ENCODE results near the gene RPL37. TPM values are rescaled to one million over a fixed set of nuclear protein-coding genes. Genes with fewer than 3 reads are reported as not detected.
"Not testable (repeated sequence)": the region's sequence is repeated elsewhere in the genome, so short reads cannot be mapped to it uniquely, and the experiment has no call there.

RPL37 gene
- total and polyA plus RNA-seq, 7 donors = 120 to 2,184 (median 170) TPM

DNA sequence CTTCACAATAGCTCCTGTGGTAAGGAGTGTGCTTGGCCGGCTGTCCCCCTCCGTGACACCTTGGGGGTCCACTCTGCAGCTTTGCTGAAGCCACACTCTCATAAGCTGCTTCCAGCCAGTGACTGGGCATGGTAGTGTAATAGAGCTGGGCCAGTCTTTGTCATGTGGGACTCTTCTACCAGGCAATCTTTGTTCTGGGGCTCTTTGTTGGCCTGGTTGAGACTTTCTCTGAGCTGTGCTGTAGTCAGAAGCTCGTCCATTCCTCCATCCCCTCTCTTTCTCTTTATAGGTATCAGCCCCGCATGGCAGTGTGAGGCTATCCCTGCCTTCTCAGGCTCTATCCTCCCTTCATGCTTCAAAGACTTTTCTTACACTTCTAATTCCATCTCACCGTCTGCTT is 31.8 kb upstream of the RPL37 start:
- intact Hi-C loops (cut with DNase I) = no loop called here
- H3K4me3 ChIP-seq = no peak overlapping the region
- H3K27ac ChIP-seq = no peak overlapping the region
- no peak for DNase-seq
- TF ChIP-seq EP300 (IDR thresholded peaks at IDR 0.05) (no peak), POLR2A (IDR thresholded peaks at IDR 0.05) (no peak), POLR2AphosphoS5 (IDR thresholded peaks at IDR 0.05) (no peak)
- TF ChIP-seq, protein P1, sequence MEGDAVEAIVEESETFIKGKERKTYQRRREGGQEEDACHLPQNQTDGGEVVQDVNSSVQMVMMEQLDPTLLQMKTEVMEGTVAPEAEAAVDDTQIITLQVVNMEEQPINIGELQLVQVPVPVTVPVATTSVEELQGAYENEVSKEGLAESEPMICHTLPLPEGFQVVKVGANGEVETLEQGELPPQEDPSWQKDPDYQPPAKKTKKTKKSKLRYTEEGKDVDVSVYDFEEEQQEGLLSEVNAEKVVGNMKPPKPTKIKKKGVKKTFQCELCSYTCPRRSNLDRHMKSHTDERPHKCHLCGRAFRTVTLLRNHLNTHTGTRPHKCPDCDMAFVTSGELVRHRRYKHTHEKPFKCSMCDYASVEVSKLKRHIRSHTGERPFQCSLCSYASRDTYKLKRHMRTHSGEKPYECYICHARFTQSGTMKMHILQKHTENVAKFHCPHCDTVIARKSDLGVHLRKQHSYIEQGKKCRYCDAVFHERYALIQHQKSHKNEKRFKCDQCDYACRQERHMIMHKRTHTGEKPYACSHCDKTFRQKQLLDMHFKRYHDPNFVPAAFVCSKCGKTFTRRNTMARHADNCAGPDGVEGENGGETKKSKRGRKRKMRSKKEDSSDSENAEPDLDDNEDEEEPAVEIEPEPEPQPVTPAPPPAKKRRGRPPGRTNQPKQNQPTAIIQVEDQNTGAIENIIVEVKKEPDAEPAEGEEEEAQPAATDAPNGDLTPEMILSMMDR (IDR thresholded peaks at IDR 0.05) = no peak
- H3K9me3 ChIP-seq = peaks cover 0 to 4% (median 3%) of the 10 kb centered on the region in 4 donors
- no peaks in the 10 kb centered on the region for H3K27me3 ChIP-seq
- H3K36me3 ChIP-seq = no peaks in the 10 kb centered on the region
- H3K4me1 ChIP-seq = no peaks in the 10 kb centered on the region
- 91% methylated on average over 5 of the region's 5 CpGs for WGBS, 2 donors

GRCh38 chr5:40865004-40865403 is 30.0 kb upstream of the RPL37 start:
- H3K27ac ChIP-seq = not testable (repeated sequence)

DNA sequence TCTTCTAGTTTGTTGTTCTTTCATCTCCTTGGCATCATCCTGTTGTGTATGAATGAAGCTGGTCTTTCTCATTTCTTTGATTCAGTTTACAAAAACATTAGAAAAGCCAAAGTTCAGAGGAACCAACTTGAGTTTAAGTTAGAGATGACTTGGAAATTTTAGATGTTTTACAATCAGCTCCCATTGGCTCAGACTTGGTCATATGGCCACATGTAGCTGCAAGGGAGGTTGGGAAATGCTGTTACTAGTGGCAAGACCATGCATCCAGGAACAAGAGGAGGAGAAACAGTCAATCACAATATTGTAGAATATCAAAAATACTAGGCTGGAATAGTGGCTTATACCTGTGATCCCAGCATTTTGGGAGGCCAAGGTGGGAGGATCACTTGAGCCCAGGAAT is 25.7 kb upstream of the RPL37 start:
- TF ChIP-seq, protein P1 (IDR thresholded peaks at IDR 0.05) = no peak
- TF ChIP-seq POLR2AphosphoS5 (IDR thresholded peaks at IDR 0.05) (no peak), EP300 (IDR thresholded peaks at IDR 0.05) (no peak), POLR2A (IDR thresholded peaks at IDR 0.05) (no peak)
- Histone ChIP-seq H3K4me1 (no peaks in the 10 kb centered on the region), H3K4me3 (no peak overlapping the region), H3K27me3 (no peaks in the 10 kb centered on the region), H3K36me3 (no peaks in the 10 kb centered on the region), H3K27ac (no peak overlapping the region), H3K9me3 (peaks cover 0 to 3% (median 3%) of the 10 kb centered on the region in 4 donors)
- no peak for DNase-seq
- intact Hi-C loops (cut with DNase I) = no loop called here

More at GRCh38 chr5:40865004-40865403, 30.0 kb upstream of the RPL37 start:
- intact Hi-C loops (cut with DNase I); H3K27me3 ChIP-seq; H3K4me3 ChIP-seq; DNase-seq; H3K4me1 ChIP-seq; H3K9me3 ChIP-seq; H3K36me3 ChIP-seq: not testable (repeated sequence)
- 86 to 91% methylated on average over 5 of the region's 5 CpGs for WGBS, 2 donors

DNA sequence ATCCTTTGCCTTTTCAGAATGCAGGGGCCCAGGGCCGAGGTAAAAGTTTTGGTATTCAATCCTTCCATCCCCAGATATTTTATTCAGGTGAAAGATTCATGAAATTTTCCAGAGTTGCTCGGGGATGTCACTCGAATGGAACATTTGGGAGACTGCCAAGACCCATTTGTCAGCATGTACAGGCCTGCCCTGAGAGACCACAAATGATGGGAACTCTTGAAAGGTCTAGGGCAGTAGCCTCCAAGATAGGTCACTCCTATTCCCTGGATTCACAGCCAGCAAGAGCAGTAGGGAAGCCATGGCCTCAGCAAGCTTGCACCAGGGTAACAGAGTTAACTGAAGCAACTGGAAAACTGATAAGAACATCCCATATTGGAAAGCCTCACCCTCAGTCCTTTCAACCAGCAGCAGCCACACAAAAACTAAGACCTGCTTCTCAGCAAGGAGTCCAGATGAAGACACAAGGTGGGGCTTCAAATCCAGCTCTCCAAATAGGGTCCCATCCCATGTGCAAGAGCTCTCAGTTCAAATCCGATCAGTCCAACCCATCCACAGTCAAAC is 18.7 kb upstream of the RPL37 start:
- no peaks in the 10 kb centered on the region for H3K27me3 ChIP-seq
- TF ChIP-seq POLR2A (IDR thresholded peaks at IDR 0.05) = no peak
- no peak for TF ChIP-seq POLR2AphosphoS5 (IDR thresholded peaks at IDR 0.05)
- TF ChIP-seq, protein P1 (IDR thresholded peaks at IDR 0.05) = no peak
- no peak for TF ChIP-seq EP300 (IDR thresholded peaks at IDR 0.05)
- WGBS, 2 donors = 84 to 88% methylated on average over 4 of the region's 4 CpGs
- no peak overlapping the region for H3K27ac ChIP-seq
- no peaks in the 10 kb centered on the region for H3K9me3 ChIP-seq
- no peaks in the 10 kb centered on the region for H3K4me1 ChIP-seq
- peaks cover 0 to 4% (median 0%) of the 10 kb centered on the region in 4 donors for H3K36me3 ChIP-seq
- no peak overlapping the region for H3K4me3 ChIP-seq
- intact Hi-C loops (cut with DNase I) = no loop called here
- DNase-seq = no peak

GRCh38 chr5:40847525-40847924 is 12.5 kb upstream of the RPL37 start:
- no peak for DNase-seq
- Histone ChIP-seq H3K27me3 (no peaks in the 10 kb centered on the region), H3K27ac (no peak overlapping the region), H3K4me3 (no peak overlapping the region), H3K4me1 (no peaks in the 10 kb centered on the region), H3K9me3 (no peaks in the 10 kb centered on the region), H3K36me3 (peaks cover 0 to 4% (median 0%) of the 10 kb centered on the region in 4 donors)
- TF ChIP-seq POLR2AphosphoS5 (IDR thresholded peaks at IDR 0.05) (no peak), EP300 (IDR thresholded peaks at IDR 0.05) (no peak), POLR2A (IDR thresholded peaks at IDR 0.05) (no peak)
- TF ChIP-seq, protein P1 (IDR thresholded peaks at IDR 0.05) = no peak
- intact Hi-C loops (cut with DNase I) = no loop called here
- 90 to 95% methylated on average over 1 of the region's 1 CpG for WGBS, 2 donors

Measured in sigmoid colon (tissue), 7 donors.